Measurements from ENCODE around the gene PROCR.

- no peak for TF ChIP-seq RFX5 (IDR thresholded peaks at IDR 0.05; ENCODE audit: low read depth, low read length)
- TF ChIP-seq SRSF3 (IDR thresholded peaks at IDR 0.05; ENCODE audit: insufficient read depth, low read length): no peak
Measured at GRCh38 chr20:35171438-35171752, 477 bp upstream of the PROCR start.
